Hematopoietic multipotent progenitor cell treated with erythropoietin and hydrocortisone succinate and interleukin-3 and kit ligand, for 8 days (in vitro differentiated cells): ENCODE measurements around the gene PIBF1.
"Not testable (repeated sequence)": the region's sequence is repeated elsewhere in the genome, so short reads cannot be mapped to it uniquely, and the experiment has no call there.

Experiments used
- DNase-seq: peaks from one replicate; pipeline ENCODE4 v3.0.0-alpha.2; 2015

PIBF1 gene

DNA sequence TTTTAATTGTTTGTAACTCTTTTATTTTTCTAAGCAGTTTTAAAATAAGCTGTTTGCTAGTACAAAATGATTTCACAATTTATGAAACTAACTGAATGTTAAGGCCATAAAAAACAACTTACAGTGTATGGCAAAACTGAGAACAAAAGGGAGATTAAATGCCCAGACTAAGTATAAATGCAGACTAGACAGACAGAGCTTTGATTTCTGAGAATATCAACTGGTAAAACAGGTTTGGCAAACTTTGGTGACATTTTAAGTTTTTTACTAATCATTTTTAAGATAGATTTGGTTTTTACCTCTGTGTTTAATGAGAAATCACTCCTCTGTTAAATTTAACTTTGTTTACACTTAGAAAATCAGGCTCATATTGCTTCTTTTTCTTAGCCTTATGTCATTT lies 149.4 kb downstream of the PIBF1 start:
- no peak for DNase-seq

DNA sequence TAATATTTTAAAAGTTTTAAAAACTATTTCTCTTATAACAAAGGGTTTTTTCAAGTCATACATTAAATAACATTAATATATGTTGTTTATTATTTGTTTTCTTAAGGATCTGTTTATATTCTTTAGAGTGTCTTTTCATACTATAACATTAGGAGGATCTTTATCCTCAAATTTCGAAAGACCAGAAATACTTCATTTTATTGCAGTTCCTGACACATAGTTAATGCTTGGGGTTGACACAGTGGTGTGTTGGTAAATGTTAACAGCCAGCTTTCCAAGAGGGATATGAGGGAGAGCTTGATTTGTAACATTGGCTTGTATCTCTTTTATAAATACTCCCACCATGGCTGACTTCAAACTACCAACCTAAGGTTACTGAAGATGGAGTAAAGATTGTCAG lies 150.3 kb downstream of the PIBF1 start:
- no peak for DNase-seq

DNA sequence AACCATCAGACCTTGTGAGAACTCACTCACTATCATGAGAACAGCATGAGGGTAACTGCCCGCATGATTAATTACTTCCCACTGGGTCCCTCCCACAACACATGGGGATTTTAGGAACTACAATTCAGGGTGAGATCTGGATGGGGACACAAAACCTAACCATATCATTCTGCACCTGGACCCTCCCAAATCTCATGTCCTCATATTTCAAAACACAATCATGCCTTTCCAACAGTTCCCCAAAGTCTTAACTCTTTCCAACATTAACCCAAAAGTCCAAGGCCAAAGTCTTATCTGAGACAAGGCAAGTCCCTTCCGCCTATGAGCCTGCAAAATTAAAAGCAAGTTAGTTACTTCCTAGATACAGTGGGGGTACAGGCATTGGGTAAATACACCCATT lies 164.3 kb downstream of the PIBF1 start:
- DNase-seq = not testable (repeated sequence)

DNA sequence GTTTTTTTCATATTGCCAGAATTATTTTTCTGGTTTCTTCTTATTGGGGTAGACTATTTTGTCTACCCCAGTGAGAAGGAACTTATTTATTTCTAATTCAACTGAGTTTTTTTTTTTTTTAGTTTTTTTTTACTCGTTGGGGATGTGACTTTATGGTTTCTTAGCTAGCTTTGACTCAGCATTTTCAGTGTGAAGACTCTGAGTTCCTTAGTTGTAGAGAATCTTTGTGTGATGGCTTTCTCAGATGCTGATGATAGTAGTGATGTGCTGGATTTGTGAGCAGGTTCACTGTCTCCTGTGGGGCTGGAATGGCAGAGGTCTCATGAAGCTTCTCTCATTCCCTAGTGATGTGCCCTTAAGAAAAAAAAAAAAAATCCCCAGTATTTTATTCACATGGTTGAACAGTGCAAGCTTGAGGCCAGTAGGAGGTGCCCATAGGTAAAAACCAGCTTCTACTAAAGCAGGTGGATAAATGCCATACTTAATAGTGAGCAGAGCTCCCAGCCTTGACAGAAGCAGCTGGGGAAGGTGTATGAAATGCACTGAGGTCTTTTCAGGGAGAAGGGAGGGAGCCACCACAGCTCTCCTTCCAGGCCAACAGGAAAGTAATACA lies 170.7 kb downstream of the PIBF1 start:
- no peak for DNase-seq

DNA sequence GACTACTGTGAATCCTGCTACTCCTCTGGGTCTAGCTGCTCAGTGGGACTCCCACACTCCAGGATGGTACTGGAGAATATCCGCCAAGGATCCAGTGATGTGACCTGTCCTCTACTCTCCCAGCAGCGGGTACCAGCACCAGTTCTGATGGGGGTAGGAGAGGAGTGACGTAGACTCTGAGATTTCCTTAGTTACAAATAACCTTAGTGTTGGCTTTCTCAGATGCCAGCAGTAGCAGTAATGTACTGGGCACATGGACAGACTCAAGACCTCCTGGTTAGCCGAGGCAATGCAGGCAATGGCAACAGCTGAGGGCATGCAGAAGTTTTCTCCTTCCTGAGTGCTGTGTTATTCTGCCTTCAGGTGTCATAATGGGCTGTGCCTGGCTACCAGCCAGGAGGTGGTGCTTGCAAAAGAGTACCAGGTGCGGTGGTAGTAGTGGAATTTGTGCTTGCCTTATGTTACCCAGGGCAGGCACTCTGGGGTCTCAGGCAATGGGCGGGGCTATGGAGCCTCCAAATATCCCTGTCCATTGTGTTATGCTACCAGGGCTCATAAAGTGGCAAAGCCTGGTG lies 171.5 kb downstream of the PIBF1 start:
- no peak for DNase-seq

DNA sequence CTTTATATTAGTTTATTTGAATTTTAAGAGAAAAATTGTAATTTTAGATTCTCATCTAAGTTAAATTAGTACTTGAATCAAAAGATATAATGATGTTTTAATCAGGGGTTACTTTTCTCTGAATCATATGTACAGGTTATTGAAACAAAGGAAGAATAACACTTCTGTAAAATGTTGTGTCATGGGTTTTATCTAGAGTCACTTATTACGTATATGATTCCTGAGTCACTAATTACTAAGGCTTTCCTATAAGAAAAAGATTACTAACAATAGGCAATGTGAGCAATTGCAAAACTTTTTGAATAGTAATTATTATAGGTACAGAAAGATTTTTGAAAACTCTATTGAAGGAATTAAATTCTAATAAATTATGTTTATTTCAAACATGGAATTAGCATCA lies 177.7 kb downstream of the PIBF1 start:
- no peak for DNase-seq

DNA sequence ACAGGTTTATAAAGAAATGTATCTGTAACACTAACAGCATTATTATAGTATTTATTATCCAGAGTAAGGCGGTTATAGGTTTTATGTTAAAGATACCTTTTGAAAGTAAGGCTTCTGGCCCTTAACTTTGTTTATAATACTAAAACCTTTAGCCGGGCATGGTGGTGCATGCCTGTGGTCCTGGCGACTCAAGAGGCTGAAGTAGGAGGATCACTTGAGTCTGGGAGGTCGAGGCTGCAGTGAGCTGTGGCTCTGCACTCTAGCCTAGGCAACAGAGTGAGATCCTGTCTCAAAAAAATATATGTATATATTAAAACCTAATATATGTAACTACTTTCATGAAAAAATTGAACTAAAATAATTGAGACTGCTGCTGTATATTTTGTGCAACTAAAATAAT lies 178.2 kb downstream of the PIBF1 start:
- DNase-seq = no peak

DNA sequence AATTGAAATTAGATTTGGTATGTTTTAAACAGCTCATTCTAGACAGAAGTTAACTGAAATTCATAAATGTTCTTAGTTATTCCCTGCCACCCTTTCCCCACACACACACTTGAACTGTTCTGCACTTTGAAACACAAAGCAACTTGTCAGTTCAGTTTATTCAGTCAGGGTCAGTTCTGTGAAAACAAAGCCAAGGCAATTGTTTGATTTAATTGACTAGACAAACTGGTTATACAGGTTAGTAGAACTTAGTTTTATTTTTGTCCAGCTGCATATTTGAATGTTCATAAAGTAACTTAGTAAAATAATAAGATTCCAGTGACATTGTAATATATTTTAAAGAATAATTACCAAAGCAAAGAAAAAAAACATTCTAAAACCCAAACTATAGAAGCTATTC lies 178.6 kb downstream of the PIBF1 start:
- DNase-seq = no peak

DNA sequence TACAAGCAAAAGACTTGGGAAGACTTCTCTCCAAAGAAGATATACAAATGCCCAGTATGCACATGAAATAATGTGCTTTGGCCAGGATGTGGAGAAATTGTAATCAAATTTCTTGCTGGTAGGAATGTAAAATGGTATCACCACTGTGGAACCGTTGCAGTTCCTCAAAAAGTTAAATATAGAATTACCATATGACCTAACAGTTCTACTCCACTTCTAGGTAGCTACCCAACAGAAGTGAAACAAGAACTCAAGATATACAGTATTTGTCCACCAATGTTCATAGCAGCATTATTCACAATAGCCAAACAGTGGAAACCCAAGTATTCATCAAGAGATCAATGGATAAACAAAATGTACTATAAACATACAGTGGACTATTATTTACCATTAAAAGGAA lies 181.8 kb downstream of the PIBF1 start:
- DNase-seq = no peak

DNA sequence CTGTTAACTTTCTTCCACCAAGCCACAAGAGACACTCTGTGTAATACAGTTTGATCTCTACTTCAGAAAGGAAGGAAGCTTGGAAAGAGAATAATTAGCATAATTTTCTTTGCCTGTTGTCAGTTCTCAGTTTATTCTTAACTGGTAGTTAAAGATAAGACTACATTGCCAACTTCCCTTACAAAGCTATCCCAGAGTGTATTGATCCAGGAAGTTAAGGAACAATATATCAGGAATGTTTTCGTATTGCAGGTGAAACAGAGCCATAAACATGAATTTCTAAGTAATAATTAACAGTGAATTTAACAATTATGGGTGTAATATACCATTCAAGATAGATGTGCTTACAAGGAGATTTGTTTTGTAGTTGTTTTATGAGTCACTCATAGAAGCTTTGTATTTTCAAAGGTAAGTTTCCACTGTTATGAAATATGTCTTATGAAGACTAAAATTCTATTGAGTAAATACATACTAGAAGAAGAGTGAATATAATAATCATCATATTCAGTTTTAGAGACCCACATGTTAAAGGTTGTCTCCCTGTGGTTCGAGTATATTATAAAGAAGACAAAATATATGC lies 188.5 kb downstream of the PIBF1 start:
- DNase-seq = no peak

DNA sequence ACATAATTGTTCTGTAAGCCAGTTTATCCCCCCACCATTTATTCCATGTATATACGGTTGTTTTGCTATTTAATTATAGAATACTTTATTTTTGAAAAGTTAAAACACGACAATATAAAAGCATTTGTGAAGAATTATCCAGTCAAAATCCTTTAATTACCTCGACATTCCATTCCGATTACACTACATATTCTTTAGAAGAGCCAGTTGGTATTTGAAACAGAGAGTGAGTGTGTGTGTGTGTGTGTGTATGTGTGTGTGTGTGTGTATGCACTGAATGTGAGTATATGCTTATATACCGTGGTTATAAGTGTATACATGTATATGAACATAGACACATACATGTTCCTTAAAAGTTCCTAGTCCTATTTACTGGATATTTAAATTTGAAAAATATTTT lies 189.0 kb downstream of the PIBF1 start:
- DNase-seq = no peak

DNA sequence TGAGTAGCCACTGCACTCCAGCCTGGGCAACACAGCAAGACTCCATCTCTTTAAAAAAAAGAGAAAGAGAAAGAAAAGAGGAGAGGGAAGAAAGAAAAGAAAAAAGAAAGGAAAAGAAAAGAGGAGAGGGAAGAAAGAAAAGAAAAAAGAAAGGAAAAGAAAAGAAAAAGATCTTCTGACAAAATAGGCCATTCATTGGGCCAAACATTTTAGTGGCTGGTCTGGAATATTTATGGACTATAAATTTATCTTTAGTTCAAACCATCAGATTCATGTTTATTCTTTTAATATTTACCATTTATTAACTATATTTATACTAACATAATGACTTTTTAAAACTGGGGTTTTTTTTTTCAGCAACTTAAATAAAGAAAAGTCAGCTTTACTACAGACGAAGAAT lies 191.3 kb downstream of the PIBF1 start:
- no peak for DNase-seq

DNA sequence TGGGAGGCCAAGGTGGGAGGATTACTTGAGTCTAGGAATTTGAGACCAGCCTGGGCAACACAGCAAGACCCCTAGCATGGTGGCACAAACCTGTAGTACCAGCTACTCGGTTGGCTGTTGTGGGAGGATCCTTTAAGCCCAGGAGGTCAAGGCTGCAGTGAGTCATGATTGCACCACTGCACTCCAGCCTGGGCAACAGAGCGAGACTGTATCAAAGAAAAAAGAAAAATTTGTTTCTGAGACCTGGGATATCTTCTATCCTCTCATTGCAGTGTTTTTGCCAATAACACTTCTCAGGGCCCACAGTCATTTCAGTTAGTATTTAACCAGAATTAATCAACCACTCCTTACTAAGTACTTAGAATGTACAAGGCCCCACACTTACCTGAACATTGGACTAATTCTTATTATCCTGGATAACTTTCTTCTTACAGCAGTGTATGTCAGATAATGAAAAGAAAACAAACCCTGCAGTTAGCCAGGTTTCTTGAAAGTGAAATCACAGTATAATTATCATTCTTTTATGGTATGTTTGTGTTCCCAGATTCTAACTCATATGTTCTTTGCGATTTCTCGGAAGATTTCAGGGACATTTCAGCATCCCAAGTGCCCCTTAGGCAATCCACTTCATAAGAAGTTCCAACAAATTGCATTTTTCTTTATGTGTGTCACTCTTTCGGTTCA lies 201.3 kb downstream of the PIBF1 start:
- no peak for DNase-seq

DNA sequence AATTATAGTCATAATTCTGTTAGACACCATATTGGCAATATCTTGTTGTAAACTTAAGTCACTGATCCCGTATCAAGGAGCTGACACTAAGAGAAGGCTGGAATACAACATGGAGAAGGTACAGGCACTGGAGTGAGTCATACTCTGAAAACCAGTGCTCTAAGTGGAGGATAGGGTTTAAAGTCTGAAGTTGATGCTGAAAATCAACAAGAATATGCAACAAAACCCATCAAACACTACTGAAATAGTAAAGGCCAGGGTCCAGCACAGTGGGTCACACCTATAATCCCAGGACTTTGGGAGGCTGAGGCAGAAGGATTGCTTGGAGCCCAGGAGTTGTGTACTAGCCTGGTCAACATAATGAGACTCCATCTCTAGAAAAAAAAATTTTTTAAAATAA lies 203.7 kb downstream of the PIBF1 start:
- no peak for DNase-seq

DNA sequence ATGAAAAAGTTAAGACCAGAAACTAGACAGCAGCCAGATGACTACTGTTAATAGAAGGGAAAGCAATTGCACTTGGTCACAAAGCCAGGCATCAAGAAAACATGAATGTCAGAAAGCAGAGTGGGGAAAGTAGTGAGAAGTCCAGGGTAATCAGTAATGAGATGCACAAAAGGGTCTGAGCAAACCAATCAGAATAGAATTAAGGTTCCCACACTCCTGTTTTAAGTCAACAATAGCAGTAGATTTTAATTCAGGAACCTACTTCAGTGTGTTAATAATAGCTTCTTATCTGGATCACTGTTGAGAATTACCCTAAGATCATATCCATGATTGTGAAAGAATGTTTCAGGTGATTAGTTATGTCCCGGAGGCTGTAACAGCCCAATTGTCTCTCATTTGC lies 204.3 kb downstream of the PIBF1 start:
- DNase-seq = no peak

DNA sequence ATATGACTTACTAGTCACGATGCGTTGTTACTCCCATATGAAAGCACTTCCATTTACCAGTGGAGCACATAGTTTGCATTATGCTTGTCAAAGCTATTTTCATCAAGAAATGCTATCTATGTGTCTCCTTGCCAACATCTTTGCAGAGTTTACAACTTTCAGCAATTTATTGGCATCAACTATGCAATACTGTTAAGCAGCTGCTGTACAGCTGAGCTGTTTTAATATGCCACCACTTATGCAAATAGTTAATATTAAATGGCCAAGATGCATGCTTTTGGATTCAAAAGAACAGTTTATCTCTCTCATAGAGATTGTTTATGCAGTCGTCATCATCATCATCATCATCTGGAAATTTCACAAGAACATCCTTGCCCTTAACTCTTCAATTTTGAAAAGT lies 209.0 kb downstream of the PIBF1 start:
- no peak for DNase-seq

DNA sequence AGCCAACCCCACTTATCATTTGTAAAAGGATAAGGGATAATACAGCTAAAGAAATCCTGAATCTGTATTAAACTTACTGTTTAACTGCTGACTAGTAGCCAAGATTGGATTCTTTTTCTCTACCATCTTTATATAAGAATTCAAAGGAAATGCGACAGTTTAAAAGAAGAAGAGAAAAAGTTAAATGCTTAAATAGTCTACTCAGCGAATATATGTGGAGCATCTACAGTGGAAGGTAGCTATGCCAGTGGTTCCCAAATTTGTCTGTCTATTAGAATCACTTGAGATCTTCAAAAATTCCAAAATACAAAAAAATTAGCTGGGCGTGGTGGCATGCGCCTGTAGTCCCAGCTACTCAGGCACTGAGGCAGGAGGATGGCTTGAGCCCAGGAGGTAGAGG lies 216.1 kb downstream of the PIBF1 start:
- DNase-seq = no peak

DNA sequence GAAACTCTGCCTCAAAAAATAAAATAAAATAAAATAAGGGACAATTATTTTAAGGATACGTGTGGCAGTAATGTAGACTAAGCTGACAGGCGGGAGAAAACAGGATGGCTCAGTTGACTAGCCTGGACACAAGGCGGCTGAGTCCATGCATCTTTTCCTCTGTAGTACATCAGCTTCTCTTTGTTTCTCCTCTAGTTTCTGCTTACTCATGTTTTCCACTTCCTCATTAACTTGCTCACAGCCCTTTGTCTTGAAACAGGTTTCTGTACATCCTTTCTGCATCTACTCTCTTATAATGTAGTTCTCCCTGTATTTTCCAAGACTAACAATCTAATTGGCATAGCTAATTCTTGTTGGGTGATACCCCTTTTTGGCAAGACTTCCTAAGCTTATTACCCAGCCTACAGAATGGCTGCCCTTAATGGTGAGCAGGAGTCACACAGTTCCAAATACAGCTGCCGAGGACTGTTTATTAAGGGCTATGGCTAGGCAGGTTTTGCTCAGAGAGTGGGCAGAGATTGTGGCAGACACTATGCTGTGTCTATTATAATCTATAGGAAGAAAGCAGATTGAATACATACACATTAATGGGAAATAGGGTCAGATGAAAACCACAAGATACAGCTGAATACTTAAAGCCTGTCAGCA lies 218.2 kb downstream of the PIBF1 start:
- DNase-seq = peak; percentile 33

DNA sequence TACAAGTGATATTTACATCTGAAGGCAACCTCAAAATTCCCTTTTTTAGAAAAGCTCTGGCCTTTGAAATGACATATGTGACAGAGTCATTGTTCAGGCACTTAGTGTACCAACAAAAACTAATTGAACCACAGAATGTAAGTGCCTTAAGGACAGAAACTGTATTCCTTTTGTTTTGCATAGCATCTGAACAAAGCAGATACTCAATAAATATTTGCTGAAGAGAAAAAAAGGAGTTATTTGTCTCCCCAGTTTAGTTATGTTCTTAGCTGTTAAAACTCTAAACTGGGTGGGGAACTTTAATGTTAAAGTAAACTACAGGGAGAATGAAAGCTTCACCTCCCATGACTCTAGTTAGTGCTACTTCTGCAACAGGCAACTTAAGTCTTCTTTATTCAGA lies 220.0 kb downstream of the PIBF1 start:
- DNase-seq = no peak

DNA sequence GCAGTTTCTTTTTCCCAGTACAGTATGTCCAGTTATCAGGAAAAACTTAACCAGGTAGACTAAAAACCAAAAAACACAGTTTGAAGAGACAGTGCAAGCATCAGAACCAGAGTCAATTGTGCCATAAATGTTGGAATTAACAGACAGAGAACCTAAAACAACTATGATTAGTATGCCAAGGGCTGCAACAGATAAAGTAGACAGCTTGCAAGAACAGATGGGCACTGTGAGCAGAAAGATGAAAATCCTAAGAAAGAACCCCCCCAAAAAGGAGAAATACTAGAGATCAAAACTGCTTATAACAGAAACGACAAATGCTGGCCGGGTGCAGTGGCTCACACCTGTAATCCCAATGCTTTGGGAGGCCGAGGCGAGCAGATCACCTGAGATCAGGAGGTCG lies 229.8 kb downstream of the PIBF1 start:
- no peak for DNase-seq

DNA sequence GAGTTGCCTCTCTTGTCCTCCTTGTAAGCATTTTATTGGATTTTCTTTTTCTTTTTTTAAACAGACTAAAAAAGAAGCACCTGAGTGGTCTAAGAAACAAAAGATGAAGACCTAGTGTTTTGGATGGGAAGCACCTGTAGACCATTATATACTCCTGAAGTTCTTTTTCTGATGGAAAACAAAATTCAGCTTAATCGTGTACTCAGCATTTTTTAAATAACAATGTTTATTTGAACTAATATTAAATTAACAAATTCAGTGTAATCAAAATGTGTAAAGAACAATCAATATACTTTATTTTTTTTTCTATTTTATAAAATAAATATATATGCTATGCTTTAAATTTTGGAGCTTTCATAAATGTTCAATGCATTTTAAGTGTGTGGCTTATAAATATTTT lies 233.9 kb downstream of the PIBF1 start:
- no peak for DNase-seq

DNA sequence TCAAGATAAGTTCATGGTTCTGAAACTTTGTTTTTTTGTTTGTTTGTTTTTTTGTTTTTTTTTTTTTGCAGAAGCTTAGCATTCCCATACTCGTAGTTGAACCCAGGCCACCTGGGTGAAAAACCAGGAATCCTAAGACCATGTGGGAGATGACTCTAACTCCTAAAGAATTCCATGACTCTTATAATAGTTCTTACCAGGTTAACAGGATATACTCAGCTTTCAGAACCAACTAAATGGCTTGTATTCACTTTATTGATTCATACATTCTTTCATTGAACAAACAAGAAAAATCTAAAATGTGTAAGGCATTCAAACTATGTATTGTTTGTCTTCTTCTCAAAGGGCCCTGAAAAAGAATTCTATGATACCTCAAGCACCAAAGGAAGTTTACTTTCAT lies 236.4 kb downstream of the PIBF1 start:
- DNase-seq = no peak

DNA sequence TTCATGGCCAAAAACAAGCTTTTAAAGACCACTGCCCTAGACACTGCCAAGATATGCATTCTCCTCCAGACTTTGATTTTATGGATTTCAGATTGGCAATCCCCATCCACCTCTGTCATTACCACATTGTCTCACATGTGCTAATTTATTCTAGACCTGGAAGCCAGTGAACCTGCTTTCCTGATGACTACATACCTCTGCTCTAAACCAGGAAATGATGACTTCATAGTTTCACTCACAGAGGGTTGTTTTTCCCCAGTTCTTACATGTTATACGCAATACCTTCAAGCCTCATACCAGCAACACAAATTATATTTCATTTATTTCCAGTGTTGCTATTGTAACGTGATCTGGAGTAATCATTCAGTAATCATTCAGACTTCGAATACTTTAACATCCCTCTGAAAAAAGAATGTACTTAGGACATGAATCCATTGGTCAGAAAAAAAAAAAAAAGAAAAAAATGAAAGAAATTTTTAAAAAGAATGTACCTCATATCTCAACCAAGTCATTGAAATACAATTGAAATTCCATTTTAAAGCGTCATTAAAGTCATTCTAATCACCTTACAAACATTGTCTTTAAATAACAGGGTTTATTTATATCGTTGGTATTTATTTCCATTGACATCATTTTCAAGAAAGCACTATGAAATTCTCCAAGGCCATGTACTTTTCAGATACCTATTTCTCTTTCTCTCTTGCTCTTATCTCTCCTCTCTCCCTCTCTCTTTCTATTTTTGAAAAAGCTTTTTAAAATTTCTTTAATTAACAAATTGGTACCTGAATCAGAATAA lies 243.5 kb downstream of the PIBF1 start:
- DNase-seq = no peak
